ENCODE results near the gene OR2T2.
"Not testable (repeated sequence)": the region's sequence is repeated elsewhere in the genome, so short reads cannot be mapped to it uniquely, and the experiment has no call there.

Gene OR2T2

GRCh38 chr1:248445399-248445798, at the start of gene OR2T2:
Gene OR2T2, plus strand, starts transcription at chr1:248445637. Its CDS starts 7,161 bp downstream, at chr1:248452798.
- H4K20me1 ChIP-seq; H3K4me3 ChIP-seq; H3K4me2 ChIP-seq; H3K4me1 ChIP-seq; H3K27me3 ChIP-seq; H3K9me3 ChIP-seq (replicated peaks in 1 of 11); H3K9ac ChIP-seq; H3K36me3 ChIP-seq; H3K27ac ChIP-seq: not testable (repeated sequence)

- Histone ChIP-seq H3K9me3 (replicated peaks in 1 of 11) (peaks cover 0 to 8% (median 5%) of the 10 kb centered on the region in 11 experiments; a peak in 14 of 22 replicates), H3K27ac (no peak within 1 kb of the TSS), H3K36me3 (no peaks in the 10 kb centered on the region), H3K4me3 (no peak within 1 kb of the TSS), H3K4me1 (no peaks in the 10 kb centered on the region), H3K9ac (no peak within 1 kb of the TSS), H4K20me1 (no peaks in the 10 kb centered on the region), H3K27me3 (no peaks in the 10 kb centered on the region), H3K4me2 (no peak within 1 kb of the TSS)
- TF ChIP-seq Cebpa-rat (IDR thresholded peaks at IDR 0.05), result no peak
Measured at GRCh38 chr1:248402748-248403147, 42.7 kb upstream of the OR2T2 start, which contains the start of gene OR2T1. Gene OR2T1, plus strand, starts transcription at chr1:248403048. Its CDS starts 3,100 bp downstream, at chr1:248406148.

- Histone ChIP-seq H3K27ac (no peak overlapping the region), H3K4me1 (no peaks in the 10 kb centered on the region), H3K9ac (no peak overlapping the region), H3K4me3 (no peak overlapping the region), H3K27me3 (no peaks in the 10 kb centered on the region), H3K4me2 (no peak overlapping the region), H3K36me3 (no peaks in the 10 kb centered on the region), H4K20me1 (no peaks in the 10 kb centered on the region), H3K9me3 (replicated peaks in 1 of 11) (peaks cover 0 to 14% (median 9%) of the 10 kb centered on the region in 11 experiments; a peak in 16 of 22 replicates)
- no peak for TF ChIP-seq Cebpa-rat (IDR thresholded peaks at IDR 0.05)
Measured at GRCh38 chr1:248404024-248404423, 41.4 kb upstream of the OR2T2 start.

GRCh38 chr1:248406721-248407692, 38.4 kb upstream of the OR2T2 start:
- Histone ChIP-seq H3K27me3 (no peaks in the 10 kb centered on the region), H3K9ac (no peak overlapping the region), H3K27ac (no peak overlapping the region), H3K4me3 (no peak overlapping the region), H3K36me3 (no peaks in the 10 kb centered on the region), H3K9me3 (replicated peaks in 1 of 11) (peaks cover 13 to 34% (median 27%) of the 10 kb centered on the region in 11 experiments; a peak in 20 of 22 replicates), H4K20me1 (no peaks in the 10 kb centered on the region), H3K4me1 (no peaks in the 10 kb centered on the region), H3K4me2 (no peak overlapping the region)
- TF ChIP-seq Cebpa-rat (IDR thresholded peaks at IDR 0.05), result no peak

GRCh38 chr1:248416226-248416625, 29.2 kb upstream of the OR2T2 start:
- Histone ChIP-seq H3K9ac (no peak overlapping the region), H3K4me3 (no peak overlapping the region), H3K9me3 (replicated peaks in 1 of 11) (peaks cover 34 to 50% (median 42%) of the 10 kb centered on the region in 11 experiments), H3K4me2 (peak overlapping the region in 7 of 11 experiments; percentile 8 to 51 (median 39); a peak in 12 of 22 replicates), H4K20me1 (no peaks in the 10 kb centered on the region), H3K27me3 (no peaks in the 10 kb centered on the region), H3K4me1 (peaks cover 0 to 11% (median 8%) of the 10 kb centered on the region in 10 experiments; a peak in 12 of 20 replicates), H3K27ac (no peak overlapping the region), H3K36me3 (no peaks in the 10 kb centered on the region)
- TF ChIP-seq Cebpa-rat (IDR thresholded peaks at IDR 0.05), result no peak

- Histone ChIP-seq H3K4me2 (no peak overlapping the region), H3K9me3 (replicated peaks in 1 of 11) (peaks cover 37 to 54% (median 43%) of the 10 kb centered on the region in 11 experiments), H3K4me3 (no peak overlapping the region), H3K9ac (no peak overlapping the region), H3K27me3 (no peaks in the 10 kb centered on the region), H3K27ac (no peak overlapping the region), H3K4me1 (peaks cover 0 to 11% (median 8%) of the 10 kb centered on the region in 10 experiments; a peak in 12 of 20 replicates), H4K20me1 (no peaks in the 10 kb centered on the region), H3K36me3 (no peaks in the 10 kb centered on the region)
- TF ChIP-seq Cebpa-rat (IDR thresholded peaks at IDR 0.05), result no peak
Measured at GRCh38 chr1:248417854-248418253, 27.6 kb upstream of the OR2T2 start.

GRCh38 chr1:248421384-248421783, 24.1 kb upstream of the OR2T2 start:
- TF ChIP-seq Cebpa-rat (IDR thresholded peaks at IDR 0.05), result no peak
- Histone ChIP-seq H4K20me1 (no peaks in the 10 kb centered on the region), H3K9ac (no peak overlapping the region), H3K9me3 (replicated peaks in 1 of 11) (peaks cover 49 to 67% (median 61%) of the 10 kb centered on the region in 11 experiments), H3K4me1 (peaks cover 0 to 5% (median 3%) of the 10 kb centered on the region in 10 experiments; a peak in 12 of 20 replicates), H3K4me3 (no peak overlapping the region), H3K36me3 (no peaks in the 10 kb centered on the region), H3K27me3 (no peaks in the 10 kb centered on the region), H3K27ac (no peak overlapping the region), H3K4me2 (no peak overlapping the region)

GRCh38 chr1:248427526-248428191, 17.8 kb upstream of the OR2T2 start:
- not testable (repeated sequence) for H3K36me3 ChIP-seq, H4K20me1 ChIP-seq, H3K4me2 ChIP-seq, H3K4me1 ChIP-seq, H3K9ac ChIP-seq, H3K27ac ChIP-seq, H3K27me3 ChIP-seq, H3K4me3 ChIP-seq
- peaks cover 11 to 22% (median 15%) of the 10 kb centered on the region in 11 experiments for H3K9me3 ChIP-seq (replicated peaks in 1 of 11)

GRCh38 chr1:248428192-248428533, 17.3 kb upstream of the OR2T2 start:
- H3K9me3 ChIP-seq (replicated peaks in 1 of 11), result peaks cover 6 to 17% (median 10%) of the 10 kb centered on the region in 11 experiments
- not testable (repeated sequence) for H3K4me1 ChIP-seq, H3K36me3 ChIP-seq, H3K27me3 ChIP-seq, H4K20me1 ChIP-seq, H3K27ac ChIP-seq, H3K4me3 ChIP-seq, H3K9ac ChIP-seq, H3K4me2 ChIP-seq

- H3K4me2 ChIP-seq; H3K27ac ChIP-seq; H3K27me3 ChIP-seq; H3K4me3 ChIP-seq; H3K36me3 ChIP-seq; H4K20me1 ChIP-seq; H3K4me1 ChIP-seq; H3K9me3 ChIP-seq (replicated peaks in 1 of 11); H3K9ac ChIP-seq: not testable (repeated sequence)
Measured at GRCh38 chr1:248431683-248432082, 13.8 kb upstream of the OR2T2 start.

- not testable (repeated sequence) for H3K27me3 ChIP-seq; H3K27ac ChIP-seq; H3K4me3 ChIP-seq; H3K9me3 ChIP-seq (replicated peaks in 1 of 11); H3K36me3 ChIP-seq; H3K9ac ChIP-seq; H3K4me1 ChIP-seq; H4K20me1 ChIP-seq; H3K4me2 ChIP-seq
Measured at GRCh38 chr1:248432201-248432600, 13.2 kb upstream of the OR2T2 start.

GRCh38 chr1:248433811-248434415, 11.5 kb upstream of the OR2T2 start:
- H3K4me2 ChIP-seq; H3K9ac ChIP-seq; H3K36me3 ChIP-seq; H4K20me1 ChIP-seq; H3K4me3 ChIP-seq; H3K27me3 ChIP-seq; H3K4me1 ChIP-seq; H3K9me3 ChIP-seq (replicated peaks in 1 of 11); H3K27ac ChIP-seq: not testable (repeated sequence)

GRCh38 chr1:248434913-248435312, 10.5 kb upstream of the OR2T2 start:
- not testable (repeated sequence) for H3K9ac ChIP-seq; H3K4me1 ChIP-seq; H3K9me3 ChIP-seq (replicated peaks in 1 of 11); H3K27ac ChIP-seq; H3K36me3 ChIP-seq; H3K4me2 ChIP-seq; H3K27me3 ChIP-seq; H3K4me3 ChIP-seq; H4K20me1 ChIP-seq

Data from BLaER1 treated with 17β-estradiol and CSF1 and Interleukin-3, amounts not matched to agents 10 nM and 100 nM (cell line).